Measurements from ENCODE around the gene MUC22. TPM values are rescaled to one million over a fixed set of nuclear protein-coding genes. Genes with fewer than 3 reads are reported as not detected.
"Not testable (repeated sequence)": the region's sequence is repeated elsewhere in the genome, so short reads cannot be mapped to it uniquely, and the experiment has no call there.

The MUC22 gene
- total and polyA plus RNA-seq, 11 donors = 0.01 to 0.49 (median 0.20) TPM; not detected in 1

- H3K9me3 ChIP-seq = no peaks in the 10 kb centered on the region
- TF ChIP-seq, protein P1, sequence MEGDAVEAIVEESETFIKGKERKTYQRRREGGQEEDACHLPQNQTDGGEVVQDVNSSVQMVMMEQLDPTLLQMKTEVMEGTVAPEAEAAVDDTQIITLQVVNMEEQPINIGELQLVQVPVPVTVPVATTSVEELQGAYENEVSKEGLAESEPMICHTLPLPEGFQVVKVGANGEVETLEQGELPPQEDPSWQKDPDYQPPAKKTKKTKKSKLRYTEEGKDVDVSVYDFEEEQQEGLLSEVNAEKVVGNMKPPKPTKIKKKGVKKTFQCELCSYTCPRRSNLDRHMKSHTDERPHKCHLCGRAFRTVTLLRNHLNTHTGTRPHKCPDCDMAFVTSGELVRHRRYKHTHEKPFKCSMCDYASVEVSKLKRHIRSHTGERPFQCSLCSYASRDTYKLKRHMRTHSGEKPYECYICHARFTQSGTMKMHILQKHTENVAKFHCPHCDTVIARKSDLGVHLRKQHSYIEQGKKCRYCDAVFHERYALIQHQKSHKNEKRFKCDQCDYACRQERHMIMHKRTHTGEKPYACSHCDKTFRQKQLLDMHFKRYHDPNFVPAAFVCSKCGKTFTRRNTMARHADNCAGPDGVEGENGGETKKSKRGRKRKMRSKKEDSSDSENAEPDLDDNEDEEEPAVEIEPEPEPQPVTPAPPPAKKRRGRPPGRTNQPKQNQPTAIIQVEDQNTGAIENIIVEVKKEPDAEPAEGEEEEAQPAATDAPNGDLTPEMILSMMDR (IDR thresholded peaks at IDR 0.05) = no peak
- TF ChIP-seq POLR2A (IDR thresholded peaks at IDR 0.05) = no peak
- H3K36me3 ChIP-seq = no peaks in the 10 kb centered on the region
- ATAC-seq = peak in 1 of 4 donors; percentile 13
- 66 to 92% (median 80%) methylated on average over 4 of the region's 4 CpGs for WGBS, 4 donors
- no peak overlapping the region for H3K4me3 ChIP-seq
- peaks cover 0 to 15% (median 0%) of the 10 kb centered on the region in 9 donors for H3K27me3 ChIP-seq
- intact Hi-C loops (cut with DNase I) = no loop called here
- no peak for DNase-seq
- H3K4me1 ChIP-seq = no peaks in the 10 kb centered on the region
- H3K27ac ChIP-seq = no peak overlapping the region
Measured at GRCh38 chr6:30964075-30964474, 46.2 kb upstream of the MUC22 start.

- DNase-seq = no peak
- WGBS, 4 donors = 78 to 94% (median 84%) methylated on average over 5 of the region's 5 CpGs
- TF ChIP-seq, protein P1 (IDR thresholded peaks at IDR 0.05) = no peak
- no peak for TF ChIP-seq POLR2A (IDR thresholded peaks at IDR 0.05)
- H3K36me3 ChIP-seq = no peaks in the 10 kb centered on the region
- H3K9me3 ChIP-seq = no peaks in the 10 kb centered on the region
- no peak overlapping the region for H3K27ac ChIP-seq
- intact Hi-C loops (cut with DNase I) = no loop called here
- ATAC-seq = no peak
- H3K4me1 ChIP-seq = no peaks in the 10 kb centered on the region
- H3K27me3 ChIP-seq = peaks cover 0 to 10% (median 0%) of the 10 kb centered on the region in 9 donors
- no peak overlapping the region for H3K4me3 ChIP-seq
Measured at GRCh38 chr6:30965140-30965601, 45.1 kb upstream of the MUC22 start.

DNA sequence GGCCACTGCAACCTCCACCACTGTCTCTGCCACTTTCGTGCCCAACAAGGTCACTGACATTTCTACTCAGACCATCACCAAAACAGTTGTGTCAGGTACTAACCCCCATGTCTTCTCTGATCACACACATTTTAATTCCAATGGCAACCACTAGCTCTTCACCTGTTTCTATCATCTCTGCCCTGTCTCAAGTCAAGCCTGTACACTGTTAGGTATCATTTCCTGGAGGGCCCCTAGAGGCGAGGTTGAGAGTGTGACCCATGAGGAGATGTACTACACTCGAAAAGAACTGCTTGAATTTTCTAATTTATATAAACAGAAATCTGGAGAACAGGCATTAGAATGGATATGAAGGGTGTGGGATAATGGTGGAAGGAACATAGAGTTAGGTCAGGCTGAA lies 44.1 kb upstream of the MUC22 start:
- Histone ChIP-seq H3K4me1 (no peaks in the 10 kb centered on the region), H3K9me3 (no peaks in the 10 kb centered on the region), H3K4me3 (no peak overlapping the region), H3K27me3 (peaks cover 0 to 7% (median 0%) of the 10 kb centered on the region in 9 donors), H3K27ac (no peak overlapping the region), H3K36me3 (no peaks in the 10 kb centered on the region)
- intact Hi-C loops (cut with DNase I) = no loop called here
- no peak for TF ChIP-seq POLR2A (IDR thresholded peaks at IDR 0.05)
- TF ChIP-seq, protein P1 (IDR thresholded peaks at IDR 0.05) = no peak
- DNase-seq = no peak
- 68 to 76% (median 75%) methylated on average over 3 of the region's 3 CpGs for WGBS, 4 donors
- ATAC-seq = no peak

DNA sequence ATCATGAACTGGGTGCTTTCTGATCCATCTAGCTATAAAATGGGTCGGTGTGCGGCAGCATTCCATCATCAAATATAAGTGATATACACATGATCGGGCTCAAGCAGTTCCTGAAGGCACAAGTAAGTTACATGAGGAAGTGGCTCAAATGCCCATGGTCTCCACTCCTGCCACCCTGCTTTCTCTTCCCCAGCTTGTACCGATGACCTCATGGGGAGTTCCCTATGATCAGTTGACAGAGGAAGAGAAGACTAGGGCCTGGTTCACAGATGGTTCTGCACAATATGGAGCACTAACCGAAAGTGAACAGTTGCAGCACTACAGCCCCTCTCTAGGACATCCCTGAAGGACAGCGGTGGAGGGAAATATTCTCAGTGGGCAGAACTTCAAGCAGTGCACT lies 41.1 kb upstream of the MUC22 start:
- H3K36me3 ChIP-seq; H3K4me1 ChIP-seq; H3K27me3 ChIP-seq; H3K27ac ChIP-seq; H3K4me3 ChIP-seq; H3K9me3 ChIP-seq; intact Hi-C loops (cut with DNase I); DNase-seq; ATAC-seq: not testable (repeated sequence)
- 88 to 97% (median 93%) methylated on average over 6 of the region's 6 CpGs for WGBS, 4 donors

GRCh38 chr6:30970946-30971345 lies 39.3 kb upstream of the MUC22 start:
- intact Hi-C loops (cut with DNase I) = no loop called here
- no peaks in the 10 kb centered on the region for H3K9me3 ChIP-seq
- no peaks in the 10 kb centered on the region for H3K4me1 ChIP-seq
- no peaks in the 10 kb centered on the region for H3K36me3 ChIP-seq
- H3K4me3 ChIP-seq = no peak overlapping the region
- 86 to 90% (median 89%) methylated on average over 5 of the region's 5 CpGs for WGBS, 4 donors
- ATAC-seq = no peak
- TF ChIP-seq POLR2A (IDR thresholded peaks at IDR 0.05) = no peak
- TF ChIP-seq, protein P1 (IDR thresholded peaks at IDR 0.05) = no peak
- no peak for DNase-seq
- no peak overlapping the region for H3K27ac ChIP-seq
- H3K27me3 ChIP-seq = peaks cover 0 to 5% (median 0%) of the 10 kb centered on the region in 9 donors
